Activated naive CD8-positive, alpha-beta T cell treated with anti-CD3 and anti-CD28 coated beads, Interleukin-2, amount 50 U/mL, for 24 hours (primary cell): ENCODE results near the gene CASP12.
A peak's percentile ranks its signal among the peaks of the same experiment; 100 is the strongest.

Source experiments
- ATAC-seq: fragments of 150-1000 bp; cut with Tn5 transposase; one replicate; pipeline ENCODE4 v1.10.0; 2021
- DNase-seq: peaks from one replicate; pipeline ENCODE4 v3.0.0; 2021
- H3K27ac Mint-ChIP-seq: one replicate; pipeline ENCODE4 v1.8.0; 2021; ENCODE audit warnings: mild to moderate bottlenecking, mixed read lengths
- H3K27me3 Mint-ChIP-seq: one replicate; pipeline ENCODE4 v1.8.0; 2021; ENCODE audit warnings: mixed read lengths
- H3K36me3 Mint-ChIP-seq: one replicate; pipeline ENCODE4 v1.8.0; 2021; ENCODE audit warnings: low read depth, mixed read lengths
- H3K4me1 Mint-ChIP-seq: one replicate; pipeline ENCODE4 v1.8.0; 2021; ENCODE audit warnings: mixed read lengths
- H3K4me3 Mint-ChIP-seq: one replicate; pipeline ENCODE4 v1.8.0; 2021; ENCODE audit warnings: mild to moderate bottlenecking, moderate library complexity, mixed read lengths
- H3K9me3 Mint-ChIP-seq: one replicate; pipeline ENCODE4 v1.8.0; 2021; ENCODE audit warnings: mixed read lengths

CASP12 gene

DNA sequence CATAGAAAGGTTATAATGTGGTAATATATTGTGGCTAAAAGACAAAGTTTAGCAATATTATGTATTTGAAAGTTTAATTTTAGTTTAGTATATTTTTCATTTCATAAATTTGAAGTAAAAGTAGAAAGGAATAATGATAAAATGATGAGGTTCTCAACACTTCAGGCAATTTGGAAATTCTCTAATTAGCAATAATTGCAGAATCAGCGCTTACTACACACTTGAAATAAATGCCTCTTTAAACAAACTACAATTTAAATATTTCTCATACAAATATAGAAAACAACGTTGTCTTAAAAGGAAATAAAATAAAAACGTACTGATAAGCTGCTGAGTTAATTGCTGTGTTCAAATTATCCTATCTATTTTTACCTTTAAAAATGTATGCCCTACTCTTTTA, 25.9 kb downstream of the CASP12 start:
- Mint-ChIP-seq H3K9me3 (no peaks in the 10 kb centered on the region), H3K4me3 (no peak overlapping the region), H3K27me3 (no peaks in the 10 kb centered on the region), H3K4me1 (peaks cover 24% of the 10 kb centered on the region), H3K36me3 (no peaks in the 10 kb centered on the region), H3K27ac (no peak overlapping the region)
- ATAC-seq (no peak), DNase-seq (no peak)

DNA sequence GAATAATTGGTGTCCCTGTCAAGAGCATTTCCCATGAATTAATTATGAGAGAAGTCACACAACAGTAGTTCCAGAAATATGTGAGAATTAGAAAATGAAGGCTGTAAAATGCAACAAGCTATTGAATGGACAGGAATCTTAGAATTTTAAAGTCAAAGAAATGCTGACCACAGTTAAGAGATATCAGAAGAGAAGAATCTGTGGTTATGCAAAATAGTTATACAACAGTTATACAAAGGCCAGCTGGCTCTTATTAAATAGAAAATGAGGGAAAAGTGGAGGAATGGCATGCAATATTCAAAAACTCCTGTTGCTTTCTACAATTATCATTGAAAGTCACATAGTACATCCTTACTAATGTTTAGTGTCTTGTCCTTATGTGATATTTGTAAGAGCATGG, 27.4 kb downstream of the CASP12 start:
- no peaks in the 10 kb centered on the region for H3K9me3 Mint-ChIP-seq
- H3K27ac Mint-ChIP-seq, result no peak overlapping the region
- DNase-seq (no peak), ATAC-seq (no peak)
- H3K36me3 Mint-ChIP-seq, result no peaks in the 10 kb centered on the region
- no peak overlapping the region for H3K4me3 Mint-ChIP-seq
- H3K27me3 Mint-ChIP-seq, result no peaks in the 10 kb centered on the region
- H3K4me1 Mint-ChIP-seq, result peaks cover 9% of the 10 kb centered on the region

DNA sequence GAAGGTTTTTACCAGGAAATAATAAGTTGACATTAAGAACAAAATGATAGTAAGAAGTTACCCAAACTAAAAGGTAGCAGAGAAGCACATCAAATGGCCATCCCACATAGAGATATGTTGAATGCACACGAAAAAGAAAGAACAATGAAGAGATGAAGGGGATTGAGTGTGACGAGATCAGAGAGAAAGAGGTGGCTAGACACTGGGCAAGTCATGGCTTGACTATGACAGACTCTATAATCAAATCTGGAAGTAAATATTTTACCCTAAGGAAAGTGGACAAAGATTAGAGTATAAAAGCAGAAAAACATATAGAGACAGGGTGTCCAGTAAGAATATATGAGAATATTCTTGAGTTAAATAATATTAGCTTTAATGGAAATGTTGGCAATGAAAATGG, 31.4 kb downstream of the CASP12 start:
- DNase-seq (no peak), ATAC-seq (no peak)
- H3K27ac Mint-ChIP-seq, result no peak overlapping the region
- H3K4me1 Mint-ChIP-seq, result peaks cover 4% of the 10 kb centered on the region
- no peaks in the 10 kb centered on the region for H3K27me3 Mint-ChIP-seq
- no peak overlapping the region for H3K4me3 Mint-ChIP-seq
- peaks cover 8% of the 10 kb centered on the region for H3K9me3 Mint-ChIP-seq
- no peaks in the 10 kb centered on the region for H3K36me3 Mint-ChIP-seq

DNA sequence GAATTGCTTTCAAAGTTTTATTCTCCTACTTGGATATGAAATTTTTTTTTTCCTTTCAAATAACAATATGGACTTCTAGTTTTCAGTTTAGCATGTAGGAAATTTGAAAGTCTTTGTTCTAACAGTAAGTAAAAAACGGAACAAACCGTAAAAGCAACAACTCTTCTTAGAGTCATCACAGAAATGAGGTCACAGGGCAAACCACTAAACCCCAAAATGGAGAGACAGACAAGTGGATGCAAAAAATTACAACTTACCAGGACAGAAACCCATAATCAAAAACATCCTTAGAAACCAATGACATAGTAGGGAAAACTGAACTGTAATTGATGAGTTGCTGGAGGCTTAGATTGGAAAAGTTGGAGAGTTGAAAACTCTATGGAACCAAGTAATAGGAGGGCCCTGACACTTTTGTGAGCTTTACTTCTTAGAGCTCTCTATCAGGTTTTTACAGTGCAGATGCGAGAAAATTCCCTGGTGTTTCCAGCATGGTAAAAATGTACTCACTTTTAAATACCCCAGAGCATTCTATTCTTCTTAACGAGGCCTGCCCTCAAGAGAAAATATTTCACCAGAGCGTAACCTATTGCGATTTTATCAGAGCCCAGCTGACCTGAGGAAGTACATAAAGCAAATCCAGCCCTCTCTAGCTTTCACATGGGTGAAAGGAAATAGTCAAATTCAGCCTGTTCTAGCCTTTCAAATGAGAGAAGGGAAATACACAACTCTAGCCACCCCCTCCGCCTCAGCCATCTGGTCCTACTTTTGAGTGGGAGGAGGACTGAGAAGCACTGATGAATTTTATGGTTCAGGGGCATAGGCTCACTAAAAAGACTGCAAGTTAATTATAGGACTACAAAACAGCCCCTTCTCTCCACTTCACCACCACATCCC, 39.1 kb downstream of the CASP12 start:
- peak overlapping the region; percentile 35 for H3K4me3 Mint-ChIP-seq
- DNase-seq (no peak), ATAC-seq (peak; percentile 15)
- H3K27ac Mint-ChIP-seq, result peak overlapping the region; percentile 77
- H3K36me3 Mint-ChIP-seq, result no peaks in the 10 kb centered on the region
- H3K4me1 Mint-ChIP-seq, result peaks cover 28% of the 10 kb centered on the region
- H3K27me3 Mint-ChIP-seq, result no peaks in the 10 kb centered on the region
- H3K9me3 Mint-ChIP-seq, result no peaks in the 10 kb centered on the region

DNA sequence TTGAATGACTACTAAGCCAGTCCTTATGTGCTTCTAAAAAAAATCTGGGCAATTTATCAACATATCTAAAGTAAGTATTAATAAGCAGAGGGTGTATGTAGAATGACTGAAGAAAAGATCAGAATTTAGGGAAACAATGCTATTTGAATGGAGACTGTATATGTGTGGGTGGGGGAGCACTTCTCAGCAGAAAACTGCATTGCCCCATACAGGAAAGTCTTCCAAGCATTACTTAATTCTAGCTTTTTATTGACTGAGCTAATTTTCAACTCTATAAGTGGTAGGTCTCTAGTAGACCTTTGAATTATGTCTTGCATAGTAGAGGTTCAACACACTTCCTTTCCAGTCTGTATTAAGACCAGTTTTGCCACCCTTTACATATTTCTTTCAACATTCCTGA, 41.7 kb downstream of the CASP12 start:
- H3K9me3 Mint-ChIP-seq, result no peaks in the 10 kb centered on the region
- H3K4me1 Mint-ChIP-seq, result peaks cover 26% of the 10 kb centered on the region
- H3K4me3 Mint-ChIP-seq, result no peak overlapping the region
- H3K36me3 Mint-ChIP-seq, result no peaks in the 10 kb centered on the region
- H3K27me3 Mint-ChIP-seq, result no peaks in the 10 kb centered on the region
- no peak for ATAC-seq
- no peak for DNase-seq
- H3K27ac Mint-ChIP-seq, result no peak overlapping the region

DNA sequence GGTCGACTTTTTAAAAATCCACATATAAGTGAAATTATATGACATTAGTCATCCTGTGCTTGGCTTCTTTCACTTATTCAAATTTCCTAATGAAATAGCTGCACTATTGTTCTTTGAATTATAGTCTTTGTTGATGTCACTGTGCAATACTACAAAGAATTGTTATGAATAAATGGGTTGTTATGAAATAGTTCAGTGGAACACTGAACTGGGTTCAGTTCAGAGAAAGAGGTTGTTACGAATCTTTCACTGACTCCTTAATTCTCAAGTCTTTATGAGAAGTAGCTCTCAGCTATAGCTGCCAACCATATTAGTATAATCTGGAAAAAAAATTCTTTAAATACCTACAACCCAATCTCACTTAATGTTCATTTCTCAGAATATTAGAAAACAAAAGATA, 42.3 kb downstream of the CASP12 start:
- H3K9me3 Mint-ChIP-seq, result no peaks in the 10 kb centered on the region
- no peaks in the 10 kb centered on the region for H3K36me3 Mint-ChIP-seq
- ATAC-seq, result no peak
- H3K4me3 Mint-ChIP-seq, result no peak overlapping the region
- H3K27me3 Mint-ChIP-seq, result no peaks in the 10 kb centered on the region
- H3K27ac Mint-ChIP-seq, result no peak overlapping the region
- H3K4me1 Mint-ChIP-seq, result peaks cover 26% of the 10 kb centered on the region
- no peak for DNase-seq

DNA sequence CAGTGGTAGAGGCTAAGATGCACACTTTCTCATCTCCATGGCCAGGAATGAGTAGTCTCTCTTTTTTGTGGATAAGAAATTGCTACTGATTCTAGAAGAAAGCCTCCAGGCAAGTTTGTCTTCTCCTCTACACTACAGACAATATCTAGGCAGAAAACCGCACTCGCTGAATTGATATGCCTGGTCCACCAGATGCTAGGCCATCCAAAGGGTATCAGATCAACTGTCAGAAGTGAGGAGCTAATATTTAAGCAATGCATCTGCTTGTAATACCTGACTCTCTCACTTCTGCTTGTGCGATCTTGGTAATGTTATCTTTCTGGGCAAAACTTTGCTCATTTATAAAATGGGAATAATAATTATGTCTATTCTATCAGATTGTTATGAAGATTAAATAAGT, 45.0 kb downstream of the CASP12 start:
- H3K4me3 Mint-ChIP-seq, result no peak overlapping the region
- DNase-seq, result no peak

DNA sequence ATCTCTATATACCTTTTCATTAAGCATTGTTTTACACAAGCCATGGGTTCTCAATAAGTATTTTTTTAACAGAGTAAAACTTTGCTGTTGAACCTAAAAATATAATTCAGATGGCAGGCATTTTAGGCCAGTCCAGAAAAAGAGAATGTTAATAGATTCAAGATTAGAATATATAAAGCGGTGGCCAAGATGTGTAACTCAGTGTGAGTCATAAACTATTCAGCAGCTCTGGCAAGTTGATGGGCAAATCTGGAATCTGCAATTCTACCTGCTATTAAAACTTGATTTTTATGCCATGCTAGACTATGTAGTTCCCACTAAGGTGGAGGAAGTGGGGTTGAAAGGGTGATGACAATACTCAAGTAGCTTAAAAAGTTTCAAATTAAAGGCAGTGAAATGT, 45.4 kb downstream of the CASP12 start:
- ATAC-seq, result no peak
- Mint-ChIP-seq H3K27me3 (no peaks in the 10 kb centered on the region), H3K4me3 (no peak overlapping the region), H3K4me1 (peaks cover 4% of the 10 kb centered on the region), H3K36me3 (no peaks in the 10 kb centered on the region), H3K27ac (no peak overlapping the region), H3K9me3 (no peaks in the 10 kb centered on the region)
- DNase-seq, result no peak

More for the DNA sequence above, 45.0 kb downstream of the CASP12 start:
- Mint-ChIP-seq H3K36me3 (no peaks in the 10 kb centered on the region), H3K27me3 (no peaks in the 10 kb centered on the region), H3K9me3 (no peaks in the 10 kb centered on the region), H3K4me1 (peaks cover 9% of the 10 kb centered on the region), H3K27ac (no peak overlapping the region)
- ATAC-seq, result no peak

DNA sequence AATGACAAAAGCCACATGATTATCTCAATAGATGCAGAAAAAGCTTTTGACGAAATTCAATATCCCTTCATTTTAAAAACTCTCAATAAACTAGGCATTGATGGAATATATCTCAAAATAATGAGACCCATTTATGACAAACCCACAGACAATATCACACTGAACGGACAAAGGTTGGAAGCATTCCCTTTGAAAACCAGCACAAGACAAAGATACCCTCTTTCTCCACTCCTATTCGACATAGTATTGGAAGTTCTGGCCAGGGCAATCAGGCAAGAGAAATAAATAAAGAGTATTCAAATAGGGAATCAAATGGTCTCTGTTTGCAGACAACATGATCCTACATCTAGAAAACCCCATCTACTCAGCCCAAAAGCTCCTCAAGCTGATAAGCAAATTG, 52.0 kb downstream of the CASP12 start:
- DNase-seq (no peak), ATAC-seq (no peak)
- Mint-ChIP-seq H3K27ac (no peak overlapping the region), H3K9me3 (no peaks in the 10 kb centered on the region), H3K4me3 (no peak overlapping the region), H3K36me3 (no peaks in the 10 kb centered on the region), H3K27me3 (no peaks in the 10 kb centered on the region), H3K4me1 (no peaks in the 10 kb centered on the region)

DNA sequence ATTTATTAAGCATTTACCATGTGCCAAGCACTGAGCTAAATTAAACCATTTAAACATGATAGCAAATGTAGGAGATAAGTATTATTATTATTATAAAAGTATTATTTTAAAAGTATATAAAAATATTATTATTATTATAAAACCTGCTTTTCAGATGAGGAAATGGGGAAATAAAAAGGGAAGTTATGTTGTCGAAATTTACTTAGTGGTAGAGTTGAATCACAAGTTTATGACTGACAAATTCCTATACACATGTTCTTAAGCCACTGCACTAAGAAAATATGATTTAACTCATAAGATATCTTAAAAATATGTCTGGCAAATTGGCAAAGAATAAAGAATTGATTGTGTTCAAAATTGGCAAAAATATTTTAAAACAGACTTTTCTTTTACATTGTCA, 53.8 kb downstream of the CASP12 start:
- DNase-seq (no peak), ATAC-seq (no peak)
- no peak overlapping the region for H3K4me3 Mint-ChIP-seq
- no peak overlapping the region for H3K27ac Mint-ChIP-seq
- H3K4me1 Mint-ChIP-seq, result no peaks in the 10 kb centered on the region
- no peaks in the 10 kb centered on the region for H3K36me3 Mint-ChIP-seq
- peaks cover 3% of the 10 kb centered on the region for H3K9me3 Mint-ChIP-seq
- no peaks in the 10 kb centered on the region for H3K27me3 Mint-ChIP-seq

DNA sequence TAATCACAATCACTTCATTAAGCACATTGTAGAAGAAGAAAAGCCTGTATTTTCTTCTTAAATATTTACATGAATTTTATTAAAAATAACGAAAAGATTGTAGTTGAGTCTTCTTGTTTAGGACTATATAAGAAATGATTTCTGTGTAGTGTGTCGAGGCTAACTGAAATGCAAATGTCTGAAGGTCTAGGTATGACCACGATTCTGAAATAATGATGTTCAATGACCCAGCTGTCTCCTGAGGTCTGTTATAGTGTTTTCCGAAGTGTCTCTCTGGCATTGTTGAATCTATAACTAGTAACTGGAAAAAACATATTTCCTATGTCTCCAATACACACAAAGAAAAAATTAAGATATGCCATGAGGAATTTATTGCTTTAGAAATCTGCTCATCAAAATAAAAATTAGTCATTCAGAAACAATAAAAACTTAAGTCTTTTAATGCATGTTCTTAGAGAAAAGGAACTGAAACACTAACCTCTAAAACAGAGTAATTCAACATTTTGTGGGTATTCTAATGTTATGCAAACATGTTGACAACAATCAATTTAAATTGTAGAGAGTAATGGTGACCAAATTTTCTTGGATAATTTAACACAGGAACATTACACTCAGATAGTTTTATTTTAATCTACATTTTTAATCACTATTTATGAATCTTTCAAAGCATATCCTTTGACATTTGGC, 55.0 kb downstream of the CASP12 start:
- H3K36me3 Mint-ChIP-seq, result peaks cover 2% of the 10 kb centered on the region
- H3K4me1 Mint-ChIP-seq, result no peaks in the 10 kb centered on the region
- ATAC-seq (no peak), DNase-seq (no peak)
- H3K27ac Mint-ChIP-seq, result no peak overlapping the region
- H3K27me3 Mint-ChIP-seq, result no peaks in the 10 kb centered on the region
- peaks cover 13% of the 10 kb centered on the region for H3K9me3 Mint-ChIP-seq
- no peak overlapping the region for H3K4me3 Mint-ChIP-seq

DNA sequence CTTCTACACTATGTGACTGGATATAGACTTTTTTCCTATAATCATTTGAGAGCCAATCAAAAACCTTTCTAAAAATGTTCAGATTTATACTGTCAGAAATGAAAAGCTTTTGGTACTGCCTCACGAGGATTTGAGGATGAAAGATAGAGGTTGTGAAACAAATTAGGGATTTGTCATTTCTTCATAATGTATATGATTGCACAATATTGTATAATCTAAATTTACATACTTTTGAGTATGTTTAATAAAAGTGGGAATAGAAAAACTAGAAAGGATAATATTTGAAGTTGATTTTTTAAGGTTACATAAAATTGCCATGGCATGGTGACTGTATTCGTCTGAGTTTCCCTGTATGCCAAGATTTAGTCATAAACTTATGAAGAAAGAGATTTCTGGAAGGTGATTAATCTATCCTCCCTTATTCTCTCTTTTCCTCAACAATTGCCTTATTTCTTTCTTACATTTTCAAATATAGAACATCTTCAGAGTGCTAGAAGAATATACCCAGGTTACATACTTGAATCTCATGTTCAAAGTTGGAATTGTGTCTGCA, 56.2 kb downstream of the CASP12 start:
- Mint-ChIP-seq H3K36me3 (peaks cover 2% of the 10 kb centered on the region), H3K4me1 (no peaks in the 10 kb centered on the region), H3K9me3 (peaks cover 13% of the 10 kb centered on the region), H3K4me3 (no peak overlapping the region), H3K27me3 (no peaks in the 10 kb centered on the region), H3K27ac (no peak overlapping the region)
- ATAC-seq, result no peak
- no peak for DNase-seq

DNA sequence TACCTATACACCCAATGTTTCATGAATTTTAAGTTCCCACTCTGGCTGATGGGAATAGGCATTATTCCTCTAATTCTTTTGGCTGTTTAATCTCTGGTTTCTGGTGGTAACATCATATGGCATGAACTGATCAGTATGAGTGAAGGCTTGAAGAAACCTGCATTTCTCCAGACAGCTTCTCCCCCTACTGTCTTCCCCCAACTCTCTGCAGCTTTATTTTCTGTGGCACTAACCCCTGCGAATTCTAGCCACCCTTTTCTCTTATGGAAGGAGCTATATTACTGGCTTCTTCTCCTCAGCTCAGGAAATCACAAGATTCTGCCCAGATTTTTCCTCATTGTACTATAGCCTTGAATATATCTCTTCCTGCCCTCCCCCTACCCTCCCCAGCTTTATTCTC, 57.1 kb downstream of the CASP12 start:
- no peaks in the 10 kb centered on the region for H3K27me3 Mint-ChIP-seq
- DNase-seq (no peak), ATAC-seq (no peak)
- H3K27ac Mint-ChIP-seq, result no peak overlapping the region
- no peak overlapping the region for H3K4me3 Mint-ChIP-seq
- H3K36me3 Mint-ChIP-seq, result peaks cover 2% of the 10 kb centered on the region
- no peaks in the 10 kb centered on the region for H3K4me1 Mint-ChIP-seq
- H3K9me3 Mint-ChIP-seq, result peaks cover 13% of the 10 kb centered on the region

DNA sequence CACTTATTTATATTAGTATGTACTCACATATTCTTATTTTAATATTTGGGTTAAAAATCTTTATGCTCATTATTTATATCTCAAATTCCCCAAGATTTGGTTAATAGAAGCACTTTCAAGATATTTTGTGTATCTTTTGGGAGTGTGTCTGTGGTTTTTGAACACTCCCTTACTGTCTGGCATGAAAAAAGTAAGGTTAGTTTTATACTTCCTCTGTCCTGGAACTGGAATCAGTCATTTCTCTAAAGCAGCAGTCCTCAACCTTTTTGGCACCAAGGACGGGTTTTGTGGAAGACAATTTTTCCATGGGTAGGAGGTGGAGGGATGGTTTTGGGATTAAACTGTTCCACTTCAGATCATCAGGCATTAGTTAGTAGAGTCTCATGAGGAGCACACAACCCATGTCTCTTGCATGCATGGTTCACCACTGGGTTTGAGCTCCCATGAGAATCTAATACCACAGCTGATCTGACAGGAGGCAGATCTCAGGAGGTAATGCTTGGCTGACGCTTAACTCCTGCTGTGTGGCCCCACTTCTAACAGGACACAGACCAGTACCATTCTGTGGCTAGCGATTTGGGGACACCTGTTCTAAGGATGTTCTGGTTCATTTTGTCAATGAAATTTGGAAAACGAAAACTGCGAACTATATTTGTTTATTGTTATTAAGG, 60.2 kb downstream of the CASP12 start:
- no peak overlapping the region for H3K27ac Mint-ChIP-seq
- DNase-seq, result no peak
- H3K4me1 Mint-ChIP-seq, result no peaks in the 10 kb centered on the region
- H3K4me3 Mint-ChIP-seq, result no peak overlapping the region
- ATAC-seq, result no peak
- H3K9me3 Mint-ChIP-seq, result peaks cover 13% of the 10 kb centered on the region
- H3K27me3 Mint-ChIP-seq, result no peaks in the 10 kb centered on the region
- H3K36me3 Mint-ChIP-seq, result peaks cover 2% of the 10 kb centered on the region

DNA sequence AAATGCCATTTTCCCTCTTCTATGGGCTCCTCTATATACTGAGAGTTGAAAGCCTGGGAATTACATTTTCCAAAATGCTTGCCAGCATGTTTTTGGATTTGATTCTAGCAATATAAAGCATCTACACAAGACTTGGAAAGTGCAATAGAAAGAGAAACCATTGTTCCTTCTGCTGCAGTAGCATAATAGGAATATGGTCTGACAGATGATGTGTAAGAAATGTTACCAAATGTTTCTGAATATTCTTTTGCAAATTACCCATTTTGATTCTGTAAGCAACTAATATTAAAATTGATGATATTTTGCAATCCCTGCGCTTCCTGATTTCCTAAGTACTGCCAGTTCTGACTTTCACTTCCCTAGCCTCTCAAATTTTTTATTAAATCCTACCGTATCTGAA, 61.6 kb downstream of the CASP12 start:
- Mint-ChIP-seq H3K4me3 (no peak overlapping the region), H3K36me3 (peaks cover 2% of the 10 kb centered on the region), H3K27me3 (no peaks in the 10 kb centered on the region), H3K9me3 (peaks cover 13% of the 10 kb centered on the region), H3K4me1 (no peaks in the 10 kb centered on the region), H3K27ac (no peak overlapping the region)
- ATAC-seq (no peak), DNase-seq (no peak)
